HEK293 (cell line): ENCODE data around the gene ASIC1.
A peak's percentile ranks its signal among the peaks of the same experiment; 100 is the strongest.

Source experiments
- GFI1B ChIP-seq: fragments of 450-650 bp; formaldehyde crosslinking; IDR thresholded peaks from 2 replicates; pipeline ENCODE4 v1.5.1; 2016; ENCODE audit warnings: missing biosample characterization, missing genetic modification characterization
- KLF1 ChIP-seq: fragments of 450-650 bp; formaldehyde crosslinking; IDR thresholded peaks from 2 replicates; pipeline ENCODE4 v1.5.1; 2016; ENCODE audit warnings: missing biosample characterization, missing genetic modification characterization
- OSR2 ChIP-seq: fragments of 450-650 bp; formaldehyde crosslinking; IDR thresholded peaks from 2 replicates; pipeline ENCODE4 v1.5.1; 2016; ENCODE audit warnings: missing biosample characterization, missing genetic modification characterization
- ZNF223 ChIP-seq: fragments of 450-650 bp; formaldehyde crosslinking; IDR thresholded peaks from 2 replicates; pipeline ENCODE4 v1.5.1; 2016; ENCODE audit warnings: missing biosample characterization, missing genetic modification characterization
- ZNF433 ChIP-seq: fragments of 450-650 bp; formaldehyde crosslinking; IDR thresholded peaks from 2 replicates; pipeline ENCODE4 v1.5.1; 2016; ENCODE audit warnings: missing biosample characterization, missing genetic modification characterization, low read depth
- ZNF544 ChIP-seq: fragments of 450-650 bp; formaldehyde crosslinking; IDR thresholded peaks from 2 replicates; pipeline ENCODE4 v1.5.0; 2017; ENCODE audit warnings: missing biosample characterization, missing genetic modification characterization
- ZNF626 ChIP-seq: fragments of 450-650 bp; sonication (Bioruptor Pico); formaldehyde crosslinking; IDR thresholded peaks from 2 replicates; pipeline ENCODE4 v1.5.1; 2018; ENCODE audit warnings: missing biosample characterization, missing genetic modification characterization, inconsistent platforms
- ZNF629 ChIP-seq: fragments of 450-650 bp; formaldehyde crosslinking; IDR thresholded peaks from 2 replicates; pipeline ENCODE4 v1.5.1; 2017; ENCODE audit warnings: missing biosample characterization, missing genetic modification characterization
- ZNF658 ChIP-seq: fragments of 450-650 bp; formaldehyde crosslinking; IDR thresholded peaks from 2 replicates; pipeline ENCODE4; 2016; ENCODE audit warnings: missing biosample characterization, missing genetic modification characterization
- ZNF670 ChIP-seq: fragments of 450-650 bp; formaldehyde crosslinking; IDR thresholded peaks from 2 replicates; pipeline ENCODE4 v1.5.1; 2016; ENCODE audit warnings: missing biosample characterization, missing genetic modification characterization, low read depth
- ZNF677 ChIP-seq: fragments of 450-650 bp; IDR thresholded peaks from 2 replicates; pipeline ENCODE4 v1.5.0; 2018; ENCODE audit warnings: missing biosample characterization, mild to moderate bottlenecking, missing genetic modification characterization, moderate library complexity
- ZNF830 ChIP-seq: fragments of 450-650 bp; IDR thresholded peaks from 2 replicates; pipeline ENCODE4 v1.5.0; 2018; ENCODE audit warnings: missing biosample characterization, missing genetic modification characterization, low read depth, mild to moderate bottlenecking, moderate library complexity
- ZNF843 ChIP-seq: fragments of 450-650 bp; formaldehyde crosslinking; IDR thresholded peaks from 2 replicates; pipeline ENCODE4 v1.5.1; 2016; ENCODE audit warnings: missing biosample characterization, missing genetic modification characterization
- ZXDB ChIP-seq: fragments of 450-650 bp; formaldehyde crosslinking; IDR thresholded peaks from 2 replicates; pipeline ENCODE4 v1.5.1; 2016; ENCODE audit warnings: missing biosample characterization, missing genetic modification characterization
- TF ChIP-seq, protein P1 (sequence below): fragments of 450-650 bp; formaldehyde crosslinking; IDR thresholded peaks from 2 replicates; pipeline ENCODE4 v1.5.1; 2017; ENCODE audit warnings: missing biosample characterization, missing genetic modification characterization
- TF ChIP-seq, protein P2 (sequence below): fragments of 450-650 bp; formaldehyde crosslinking; IDR thresholded peaks from 2 replicates; pipeline ENCODE4 v1.5.1; 2016; ENCODE audit warnings: missing biosample characterization, missing genetic modification characterization
- TF ChIP-seq, protein P3 (sequence below): fragments of 450-650 bp; formaldehyde crosslinking; IDR thresholded peaks from 2 replicates; pipeline ENCODE4 v1.5.1; 2016; ENCODE audit warnings: missing biosample characterization, missing genetic modification characterization
- TF ChIP-seq, protein P4 (sequence below): fragments of 450-650 bp; formaldehyde crosslinking; IDR thresholded peaks from 2 replicates; pipeline ENCODE4 v1.5.1; 2016; ENCODE audit warnings: missing biosample characterization, missing genetic modification characterization, borderline replicate concordance
- TF ChIP-seq, protein P5 (sequence below): fragments of 450-650 bp; formaldehyde crosslinking; IDR thresholded peaks from 2 replicates; pipeline ENCODE4 v1.5.1; 2017; ENCODE audit warnings: missing biosample characterization, missing genetic modification characterization
- TF ChIP-seq, protein P6 (sequence below): fragments of 450-650 bp; formaldehyde crosslinking; IDR thresholded peaks from 2 replicates; pipeline ENCODE4 v1.5.1; 2016; ENCODE audit warnings: missing biosample characterization, missing genetic modification characterization, low read depth
- TF ChIP-seq, protein P7 (sequence below): fragments of 450-650 bp; formaldehyde crosslinking; IDR thresholded peaks from 2 replicates; pipeline ENCODE4 v1.5.1; 2016; ENCODE audit warnings: missing biosample characterization, missing genetic modification characterization
- TF ChIP-seq, protein P8 (sequence below): fragments of 450-650 bp; formaldehyde crosslinking; IDR thresholded peaks from 2 replicates; pipeline ENCODE4 v1.5.1; 2016; ENCODE audit warnings: missing biosample characterization, missing genetic modification characterization

ASIC1 gene

DNA sequence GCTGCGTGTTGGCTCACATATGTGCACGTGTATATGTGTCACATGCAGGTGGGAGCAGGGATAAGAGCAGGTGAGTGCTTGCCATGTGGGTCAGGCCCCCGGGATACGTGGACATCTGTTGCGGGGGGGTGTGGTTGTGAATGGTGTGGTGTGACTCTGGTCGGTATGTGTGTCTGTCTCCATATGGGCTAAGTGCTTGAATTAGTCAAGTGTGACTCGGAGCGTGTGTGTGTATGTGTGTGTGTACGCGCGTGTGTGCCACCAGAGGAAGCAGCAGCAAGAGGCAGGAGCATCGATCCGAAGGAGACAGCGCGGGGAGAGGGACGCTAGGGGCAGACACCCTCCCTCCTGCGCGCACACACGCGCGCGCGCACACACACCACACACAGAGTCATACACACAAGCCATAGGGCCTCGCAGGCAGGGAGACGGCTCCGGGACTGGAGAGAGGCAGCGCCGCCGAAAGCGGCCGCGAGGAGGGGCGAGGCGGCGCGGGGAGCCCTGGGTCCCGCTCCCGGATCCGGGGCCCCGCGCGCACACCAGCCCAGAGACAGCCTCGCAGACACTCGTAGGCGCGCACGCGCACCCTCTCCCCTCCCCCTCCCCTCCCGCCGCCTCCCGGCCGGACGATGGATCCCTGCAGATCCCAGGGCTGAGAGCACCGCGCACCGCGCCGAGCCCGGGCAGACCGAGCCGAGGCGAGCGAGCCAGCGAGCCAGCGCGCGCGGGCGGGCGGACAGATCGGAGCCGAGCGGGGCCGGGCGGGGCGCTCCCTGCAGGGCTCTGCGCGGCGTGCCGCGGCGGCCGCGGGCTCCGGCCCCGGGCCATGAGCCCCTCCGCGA is at the start of gene ASIC1 (continued):
- TF ChIP-seq, protein P1, sequence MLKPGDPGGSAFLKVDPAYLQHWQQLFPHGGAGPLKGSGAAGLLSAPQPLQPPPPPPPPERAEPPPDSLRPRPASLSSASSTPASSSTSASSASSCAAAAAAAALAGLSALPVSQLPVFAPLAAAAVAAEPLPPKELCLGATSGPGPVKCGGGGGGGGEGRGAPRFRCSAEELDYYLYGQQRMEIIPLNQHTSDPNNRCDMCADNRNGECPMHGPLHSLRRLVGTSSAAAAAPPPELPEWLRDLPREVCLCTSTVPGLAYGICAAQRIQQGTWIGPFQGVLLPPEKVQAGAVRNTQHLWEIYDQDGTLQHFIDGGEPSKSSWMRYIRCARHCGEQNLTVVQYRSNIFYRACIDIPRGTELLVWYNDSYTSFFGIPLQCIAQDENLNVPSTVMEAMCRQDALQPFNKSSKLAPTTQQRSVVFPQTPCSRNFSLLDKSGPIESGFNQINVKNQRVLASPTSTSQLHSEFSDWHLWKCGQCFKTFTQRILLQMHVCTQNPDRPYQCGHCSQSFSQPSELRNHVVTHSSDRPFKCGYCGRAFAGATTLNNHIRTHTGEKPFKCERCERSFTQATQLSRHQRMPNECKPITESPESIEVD (tag by site-specific recombination), result no peak
- TF ChIP-seq ZNF670 (tag by site-specific recombination) (no peak), KLF1 (tag by site-specific recombination) (no peak), OSR2 (0 out of 2 replicates have a peak, but pooled peaks have one; percentile 25), ZNF830 (tag by site-specific recombination) (no peak), ZNF223 (tag by site-specific recombination) (no peak), GFI1B (tag by site-specific recombination) (no peak), ZNF658 (tag by site-specific recombination) (no peak), ZNF626 (no peak), ZXDB (tag by site-specific recombination) (0 out of 2 replicates have a peak, but pooled peaks have one; percentile 44), ZNF677 (tag by site-specific recombination) (no peak), ZNF843 (tag by site-specific recombination) (0 out of 2 replicates have a peak, but pooled peaks have one; percentile 32), ZNF629 (0 out of 2 replicates have a peak, but pooled peaks have one; percentile 54), ZNF433 (tag by site-specific recombination) (no peak), ZNF544 (tag by site-specific recombination) (no peak)
- TF ChIP-seq, protein P2, sequence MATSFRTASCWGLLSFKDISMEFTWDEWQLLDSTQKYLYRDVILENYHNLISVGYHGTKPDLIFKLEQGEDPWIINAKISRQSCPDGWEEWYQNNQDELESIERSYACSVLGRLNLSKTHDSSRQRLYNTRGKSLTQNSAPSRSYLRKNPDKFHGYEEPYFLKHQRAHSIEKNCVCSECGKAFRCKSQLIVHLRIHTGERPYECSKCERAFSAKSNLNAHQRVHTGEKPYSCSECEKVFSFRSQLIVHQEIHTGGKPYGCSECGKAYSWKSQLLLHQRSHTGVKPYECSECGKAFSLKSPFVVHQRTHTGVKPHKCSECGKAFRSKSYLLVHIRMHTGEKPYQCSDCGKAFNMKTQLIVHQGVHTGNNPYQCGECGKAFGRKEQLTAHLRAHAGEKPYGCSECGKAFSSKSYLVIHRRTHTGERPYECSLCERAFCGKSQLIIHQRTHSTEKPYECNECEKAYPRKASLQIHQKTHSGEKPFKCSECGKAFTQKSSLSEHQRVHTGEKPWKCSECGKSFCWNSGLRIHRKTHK (tag by site-specific recombination), result no peak
- TF ChIP-seq, protein P3, sequence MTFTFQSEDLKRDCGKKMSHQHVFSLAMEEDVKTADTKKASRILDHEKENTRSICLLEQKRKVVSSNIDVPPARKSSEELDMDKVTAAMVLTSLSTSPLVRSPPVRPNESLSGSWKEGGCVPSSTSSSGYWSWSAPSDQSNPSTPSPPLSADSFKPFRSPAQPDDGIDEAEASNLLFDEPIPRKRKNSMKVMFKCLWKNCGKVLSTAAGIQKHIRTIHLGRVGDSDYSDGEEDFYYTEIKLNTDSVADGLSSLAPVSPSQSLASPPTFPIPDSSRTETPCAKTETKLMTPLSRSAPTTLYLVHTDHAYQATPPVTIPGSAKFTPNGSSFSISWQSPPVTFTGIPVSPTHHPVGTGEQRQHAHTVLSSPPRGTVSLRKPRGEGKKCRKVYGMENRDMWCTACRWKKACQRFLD (tag by site-specific recombination), result no peak
- TF ChIP-seq, protein P4, sequence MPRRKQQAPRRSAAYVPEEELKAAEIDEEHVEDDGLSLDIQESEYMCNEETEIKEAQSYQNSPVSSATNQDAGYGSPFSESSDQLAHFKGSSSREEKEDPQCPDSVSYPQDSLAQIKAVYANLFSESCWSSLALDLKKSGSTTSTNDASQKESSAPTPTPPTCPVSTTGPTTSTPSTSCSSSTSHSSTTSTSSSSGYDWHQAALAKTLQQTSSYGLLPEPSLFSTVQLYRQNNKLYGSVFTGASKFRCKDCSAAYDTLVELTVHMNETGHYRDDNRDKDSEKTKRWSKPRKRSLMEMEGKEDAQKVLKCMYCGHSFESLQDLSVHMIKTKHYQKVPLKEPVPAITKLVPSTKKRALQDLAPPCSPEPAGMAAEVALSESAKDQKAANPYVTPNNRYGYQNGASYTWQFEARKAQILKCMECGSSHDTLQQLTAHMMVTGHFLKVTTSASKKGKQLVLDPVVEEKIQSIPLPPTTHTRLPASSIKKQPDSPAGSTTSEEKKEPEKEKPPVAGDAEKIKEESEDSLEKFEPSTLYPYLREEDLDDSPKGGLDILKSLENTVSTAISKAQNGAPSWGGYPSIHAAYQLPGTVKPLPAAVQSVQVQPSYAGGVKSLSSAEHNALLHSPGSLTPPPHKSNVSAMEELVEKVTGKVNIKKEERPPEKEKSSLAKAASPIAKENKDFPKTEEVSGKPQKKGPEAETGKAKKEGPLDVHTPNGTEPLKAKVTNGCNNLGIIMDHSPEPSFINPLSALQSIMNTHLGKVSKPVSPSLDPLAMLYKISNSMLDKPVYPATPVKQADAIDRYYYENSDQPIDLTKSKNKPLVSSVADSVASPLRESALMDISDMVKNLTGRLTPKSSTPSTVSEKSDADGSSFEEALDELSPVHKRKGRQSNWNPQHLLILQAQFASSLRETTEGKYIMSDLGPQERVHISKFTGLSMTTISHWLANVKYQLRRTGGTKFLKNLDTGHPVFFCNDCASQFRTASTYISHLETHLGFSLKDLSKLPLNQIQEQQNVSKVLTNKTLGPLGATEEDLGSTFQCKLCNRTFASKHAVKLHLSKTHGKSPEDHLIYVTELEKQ (tag by site-specific recombination), result no peak
- TF ChIP-seq, protein P5, sequence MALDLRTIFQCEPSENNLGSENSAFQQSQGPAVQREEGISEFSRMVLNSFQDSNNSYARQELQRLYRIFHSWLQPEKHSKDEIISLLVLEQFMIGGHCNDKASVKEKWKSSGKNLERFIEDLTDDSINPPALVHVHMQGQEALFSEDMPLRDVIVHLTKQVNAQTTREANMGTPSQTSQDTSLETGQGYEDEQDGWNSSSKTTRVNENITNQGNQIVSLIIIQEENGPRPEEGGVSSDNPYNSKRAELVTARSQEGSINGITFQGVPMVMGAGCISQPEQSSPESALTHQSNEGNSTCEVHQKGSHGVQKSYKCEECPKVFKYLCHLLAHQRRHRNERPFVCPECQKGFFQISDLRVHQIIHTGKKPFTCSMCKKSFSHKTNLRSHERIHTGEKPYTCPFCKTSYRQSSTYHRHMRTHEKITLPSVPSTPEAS, result peak; percentile 97
- TF ChIP-seq, protein P6, sequence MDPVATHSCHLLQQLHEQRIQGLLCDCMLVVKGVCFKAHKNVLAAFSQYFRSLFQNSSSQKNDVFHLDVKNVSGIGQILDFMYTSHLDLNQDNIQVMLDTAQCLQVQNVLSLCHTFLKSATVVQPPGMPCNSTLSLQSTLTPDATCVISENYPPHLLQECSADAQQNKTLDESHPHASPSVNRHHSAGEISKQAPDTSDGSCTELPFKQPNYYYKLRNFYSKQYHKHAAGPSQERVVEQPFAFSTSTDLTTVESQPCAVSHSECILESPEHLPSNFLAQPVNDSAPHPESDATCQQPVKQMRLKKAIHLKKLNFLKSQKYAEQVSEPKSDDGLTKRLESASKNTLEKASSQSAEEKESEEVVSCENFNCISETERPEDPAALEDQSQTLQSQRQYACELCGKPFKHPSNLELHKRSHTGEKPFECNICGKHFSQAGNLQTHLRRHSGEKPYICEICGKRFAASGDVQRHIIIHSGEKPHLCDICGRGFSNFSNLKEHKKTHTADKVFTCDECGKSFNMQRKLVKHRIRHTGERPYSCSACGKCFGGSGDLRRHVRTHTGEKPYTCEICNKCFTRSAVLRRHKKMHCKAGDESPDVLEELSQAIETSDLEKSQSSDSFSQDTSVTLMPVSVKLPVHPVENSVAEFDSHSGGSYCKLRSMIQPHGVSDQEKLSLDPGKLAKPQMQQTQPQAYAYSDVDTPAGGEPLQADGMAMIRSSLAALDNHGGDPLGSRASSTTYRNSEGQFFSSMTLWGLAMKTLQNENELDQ, result no peak
- TF ChIP-seq, protein P7, sequence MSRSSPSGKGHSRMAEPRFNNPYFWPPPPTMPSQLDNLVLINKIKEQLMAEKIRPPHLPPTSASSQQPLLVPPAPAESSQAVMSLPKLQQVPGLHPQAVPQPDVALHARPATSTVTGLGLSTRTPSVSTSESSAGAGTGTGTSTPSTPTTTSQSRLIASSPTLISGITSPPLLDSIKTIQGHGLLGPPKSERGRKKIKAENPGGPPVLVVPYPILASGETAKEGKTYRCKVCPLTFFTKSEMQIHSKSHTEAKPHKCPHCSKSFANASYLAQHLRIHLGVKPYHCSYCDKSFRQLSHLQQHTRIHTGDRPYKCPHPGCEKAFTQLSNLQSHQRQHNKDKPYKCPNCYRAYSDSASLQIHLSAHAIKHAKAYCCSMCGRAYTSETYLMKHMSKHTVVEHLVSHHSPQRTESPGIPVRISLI (tag by site-specific recombination), result no peak
- TF ChIP-seq, protein P8, sequence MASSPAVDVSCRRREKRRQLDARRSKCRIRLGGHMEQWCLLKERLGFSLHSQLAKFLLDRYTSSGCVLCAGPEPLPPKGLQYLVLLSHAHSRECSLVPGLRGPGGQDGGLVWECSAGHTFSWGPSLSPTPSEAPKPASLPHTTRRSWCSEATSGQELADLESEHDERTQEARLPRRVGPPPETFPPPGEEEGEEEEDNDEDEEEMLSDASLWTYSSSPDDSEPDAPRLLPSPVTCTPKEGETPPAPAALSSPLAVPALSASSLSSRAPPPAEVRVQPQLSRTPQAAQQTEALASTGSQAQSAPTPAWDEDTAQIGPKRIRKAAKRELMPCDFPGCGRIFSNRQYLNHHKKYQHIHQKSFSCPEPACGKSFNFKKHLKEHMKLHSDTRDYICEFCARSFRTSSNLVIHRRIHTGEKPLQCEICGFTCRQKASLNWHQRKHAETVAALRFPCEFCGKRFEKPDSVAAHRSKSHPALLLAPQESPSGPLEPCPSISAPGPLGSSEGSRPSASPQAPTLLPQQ (tag by site-specific recombination), result peak; percentile 80
